Kidney (tissue), 14 donors: ENCODE results near the gene PSME3. TPM values are rescaled to one million over a fixed set of nuclear protein-coding genes. Genes with fewer than 3 reads are reported as not detected.

Experiments
- DNase-seq, 5 donors: peaks; one replicate each; pipeline ENCODE4 v3.0.0-alpha.2; 2013 to 2020
- FAIRE-seq: peaks from 2 replicates; lab custom pipeline; 2012; peaks lifted over from hg19 to GRCh38; lab: Jason Lieb, UNC
- H3K27ac ChIP-seq, 2 donors: one replicate each; pipeline ENCODE4 v1.7.0; 2013; ENCODE audit warnings: low read depth in 2 of 2, low read length in 2 of 2, inconsistent platforms in 1 of 2
- H3K27me3 ChIP-seq: one replicate; pipeline ENCODE4 v1.7.1; 2013; ENCODE audit warnings: low read length, inconsistent platforms; ENCODE audit not compliant: control insufficient read depth, insufficient read depth
- H3K36me3 ChIP-seq, 3 donors: one replicate each; pipeline versions ENCODE4 v1.7.0 to v1.7.1; 2013; ENCODE audit warnings: low read length in 3 of 3, control low read depth in 1 of 3, inconsistent platforms in 1 of 3; ENCODE audit not compliant: insufficient read depth in 3 of 3, control insufficient read depth in 2 of 3
- H3K4me1 ChIP-seq, 3 donors: one replicate each; pipeline versions ENCODE4 v1.7.0 to v1.7.1; 2013; ENCODE audit warnings: low read length in 3 of 3, inconsistent platforms in 1 of 3, low read depth in 1 of 3; ENCODE audit not compliant: control insufficient read depth in 2 of 3, insufficient read depth in 2 of 3
- H3K4me3 ChIP-seq, 3 donors: one replicate each; pipeline versions ENCODE4 v1.7.0 to v1.8.1; 2013; ENCODE audit warnings: low read length in 3 of 3, control low read depth in 1 of 3, inconsistent platforms in 1 of 3
- H3K9ac ChIP-seq, 3 donors: one replicate each; pipeline versions ENCODE4 v1.7.0 to v1.7.1; 2013; ENCODE audit warnings: low read length in 3 of 3, control low read depth in 1 of 3, inconsistent platforms in 1 of 3
- H3K9me3 ChIP-seq, 3 donors: one replicate each; pipeline versions ENCODE4 v1.7.0 to v1.7.1; 2013; ENCODE audit warnings: low read length in 3 of 3, control low read depth in 1 of 3, inconsistent platforms in 1 of 3; ENCODE audit not compliant: control insufficient read depth in 2 of 3, insufficient read depth in 1 of 3
- intact Hi-C: fragments of 100-400 bp; cut with DNase I; formaldehyde crosslinking; loops from one replicate; pipeline ENCODE4 v1.11.1; 2022
- polyA plus RNA-seq: library from polyadenylated mRNA; stranded (reverse); fragments of 350-450 nt; fragmentation: Illumina TruSeq; extraction: RNeasy Lipid Tissue Mini Kit (QIAGEN cat#74804); gene quantifications from one replicate; pipeline ENCODE4 v1.2.3, GENCODE V29; 2014; ENCODE audit warnings: low read depth, low replicate concordance; ENCODE audit not compliant: insufficient read depth
- total RNA-seq: library from RNA; stranded (reverse); fragmentation: NEBNext Ultra II Directional; extraction: Animal tissue kit (Norgen Biotek cat#: 25700); gene quantifications from one replicate; pipeline ENCODE4 v1.2.1, GENCODE V29; 2021
- TF ChIP-seq, protein P1 (sequence below): IDR thresholded peaks from 3 replicates; pipeline ENCODE4 v1.5.1; 2012; ENCODE audit warnings: mild to moderate bottlenecking, moderate library complexity, borderline replicate concordance; ENCODE audit not compliant: insufficient read depth; ENCODE audit errors: extremely low read depth
- donor health status: control.
- donor health status: control.
- donor health status: control.
- donor health status: control.
- donor health status: control.
- donor health status: DM: yes; HTN: yes; CAD: no.
- donor health status: Normal renal cell carcinoma (clear cell type).

PSME3 gene
- total and polyA plus RNA-seq, 2 donors from 2014 or later = 60.3 to 115 TPM

DNA sequence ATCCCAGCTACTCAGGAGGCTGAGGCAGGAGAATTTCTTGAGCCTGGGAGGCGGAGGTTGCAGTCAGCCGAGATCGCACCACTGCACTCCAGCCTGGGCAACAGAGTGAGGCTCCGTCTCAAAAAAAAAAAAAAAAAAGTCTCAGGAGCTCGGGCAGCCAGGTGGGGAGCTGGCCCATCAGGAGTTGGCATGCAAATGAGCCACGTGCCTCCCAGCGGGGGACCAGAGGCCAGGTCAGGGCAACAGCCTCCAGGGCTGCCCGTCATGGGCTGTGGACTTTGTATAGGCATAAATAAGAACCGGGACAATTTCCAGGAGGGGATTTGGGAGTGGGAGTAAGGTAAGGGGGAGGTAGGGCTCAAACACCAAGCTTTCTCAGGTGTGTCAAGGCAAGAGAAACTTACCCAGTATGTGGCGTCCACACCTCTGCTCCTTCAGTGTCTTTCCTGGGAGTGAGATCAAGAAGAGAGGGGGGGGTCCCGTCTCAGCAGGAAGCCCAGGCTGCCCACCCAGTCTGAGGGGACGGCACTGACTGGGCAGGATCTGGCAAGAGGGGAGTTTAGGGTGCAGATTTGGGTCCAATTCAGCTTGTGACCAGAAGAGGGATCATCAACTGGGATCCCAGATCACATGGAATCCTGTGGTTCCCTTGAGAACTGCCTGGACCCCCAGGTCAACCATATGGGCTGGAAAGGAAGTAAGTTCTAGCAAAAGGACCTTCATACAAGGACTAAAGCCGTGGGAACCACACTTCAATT is 45.1 kb downstream of the PSME3 start:
- FAIRE-seq = no peak
- peak overlapping the region; percentile 56 to 90 for H3K27ac ChIP-seq
- peaks cover 0 to 13% (median 9%) of the 10 kb centered on the region in 3 donors for H3K4me1 ChIP-seq
- intact Hi-C loops = no loop called here
- H3K9me3 ChIP-seq = no peaks in the 10 kb centered on the region
- peak; percentile 68 to 80 (median 72) for DNase-seq
- TF ChIP-seq, protein P1, sequence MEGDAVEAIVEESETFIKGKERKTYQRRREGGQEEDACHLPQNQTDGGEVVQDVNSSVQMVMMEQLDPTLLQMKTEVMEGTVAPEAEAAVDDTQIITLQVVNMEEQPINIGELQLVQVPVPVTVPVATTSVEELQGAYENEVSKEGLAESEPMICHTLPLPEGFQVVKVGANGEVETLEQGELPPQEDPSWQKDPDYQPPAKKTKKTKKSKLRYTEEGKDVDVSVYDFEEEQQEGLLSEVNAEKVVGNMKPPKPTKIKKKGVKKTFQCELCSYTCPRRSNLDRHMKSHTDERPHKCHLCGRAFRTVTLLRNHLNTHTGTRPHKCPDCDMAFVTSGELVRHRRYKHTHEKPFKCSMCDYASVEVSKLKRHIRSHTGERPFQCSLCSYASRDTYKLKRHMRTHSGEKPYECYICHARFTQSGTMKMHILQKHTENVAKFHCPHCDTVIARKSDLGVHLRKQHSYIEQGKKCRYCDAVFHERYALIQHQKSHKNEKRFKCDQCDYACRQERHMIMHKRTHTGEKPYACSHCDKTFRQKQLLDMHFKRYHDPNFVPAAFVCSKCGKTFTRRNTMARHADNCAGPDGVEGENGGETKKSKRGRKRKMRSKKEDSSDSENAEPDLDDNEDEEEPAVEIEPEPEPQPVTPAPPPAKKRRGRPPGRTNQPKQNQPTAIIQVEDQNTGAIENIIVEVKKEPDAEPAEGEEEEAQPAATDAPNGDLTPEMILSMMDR = no peak
- H3K9ac ChIP-seq = peak overlapping the region in 1 of 3 donors; percentile 51
- H3K4me3 ChIP-seq = peak overlapping the region in 2 of 3 donors; percentile 28 to 58
- no peaks in the 10 kb centered on the region for H3K27me3 ChIP-seq
- H3K36me3 ChIP-seq = no peaks in the 10 kb centered on the region

DNA sequence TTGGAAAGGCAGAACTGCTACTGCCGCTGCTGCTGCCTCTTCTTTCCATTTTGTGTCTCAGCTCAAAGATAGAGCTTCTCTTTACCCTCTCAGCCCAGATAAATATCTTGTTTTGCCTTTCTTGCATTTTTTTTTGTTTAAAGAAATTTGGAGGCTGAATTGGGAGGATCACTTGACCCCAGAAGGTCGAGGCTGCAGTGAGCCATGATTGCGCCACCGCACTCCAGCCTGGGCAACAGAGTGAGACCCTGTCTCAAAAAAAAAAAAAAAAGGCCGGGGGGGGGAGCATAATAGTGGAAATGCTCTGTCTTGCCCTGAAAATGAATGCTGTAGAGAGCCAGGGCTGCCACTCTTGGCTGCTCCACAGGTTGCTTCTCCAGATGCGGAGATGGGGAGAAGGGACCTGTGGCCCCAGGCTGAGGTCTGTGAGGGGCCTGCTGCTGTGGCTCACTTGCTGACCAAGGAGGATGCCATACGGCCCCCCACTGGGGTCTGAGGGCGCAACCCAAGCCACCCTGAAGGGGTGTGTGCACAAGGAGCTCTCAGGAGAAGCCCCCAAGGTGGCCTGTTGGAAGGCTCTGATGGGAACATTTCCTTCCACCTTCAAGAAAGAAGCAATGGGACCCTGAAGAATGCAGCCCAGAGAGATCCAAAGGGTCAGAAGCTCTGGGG is 45.9 kb downstream of the PSME3 start:
- H3K36me3 ChIP-seq = no peaks in the 10 kb centered on the region
- TF ChIP-seq, protein P1 = no peak
- H3K27ac ChIP-seq = peak overlapping the region; percentile 56 to 90
- no peak overlapping the region for H3K4me3 ChIP-seq
- DNase-seq (peak in 1 of 5 donors; percentile 49), FAIRE-seq (no peak)
- H3K9me3 ChIP-seq = no peaks in the 10 kb centered on the region
- peaks cover 0 to 13% (median 9%) of the 10 kb centered on the region in 3 donors for H3K4me1 ChIP-seq
- H3K27me3 ChIP-seq = no peaks in the 10 kb centered on the region
- intact Hi-C loops = no loop called here
- H3K9ac ChIP-seq = peak overlapping the region in 1 of 3 donors; percentile 51

DNA sequence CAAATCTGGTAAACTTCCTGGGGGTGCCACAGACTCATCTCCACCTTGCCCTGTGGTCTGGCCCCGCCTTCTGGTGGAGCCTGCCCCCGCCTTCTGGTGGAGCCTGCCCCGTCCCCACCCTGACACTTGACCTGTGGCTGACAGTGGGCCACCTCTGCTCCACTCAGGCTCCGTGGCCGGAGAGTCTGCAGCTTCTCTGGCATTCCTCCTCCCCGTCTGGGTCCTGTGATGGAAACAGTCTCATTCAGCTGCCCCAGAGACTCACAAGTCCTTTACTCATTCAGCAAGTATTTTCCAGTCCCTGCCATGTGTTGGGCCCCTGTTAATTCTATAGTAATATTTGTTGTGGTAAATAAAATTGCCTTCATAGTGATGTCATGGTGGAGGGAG is 46.4 kb downstream of the PSME3 start:
- intact Hi-C loops = no loop called here
- FAIRE-seq = no peak
- no peaks in the 10 kb centered on the region for H3K27me3 ChIP-seq

More for the DNA sequence above, 46.4 kb downstream of the PSME3 start:
- DNase-seq = peak in 1 of 5 donors; percentile 59
- TF ChIP-seq, protein P1 = no peak
- no peak overlapping the region for H3K9ac ChIP-seq
- H3K4me1 ChIP-seq = peaks cover 0 to 16% (median 9%) of the 10 kb centered on the region in 3 donors
- no peaks in the 10 kb centered on the region for H3K9me3 ChIP-seq
- no peaks in the 10 kb centered on the region for H3K36me3 ChIP-seq
- H3K4me3 ChIP-seq = no peak overlapping the region
- peak overlapping the region; percentile 14 to 23 for H3K27ac ChIP-seq
